Adipose tissue (tissue), 3 donors: ENCODE measurements around the gene STAC. TPM values are rescaled to one million over a fixed set of nuclear protein-coding genes. Genes with fewer than 3 reads are reported as not detected.
"Not testable (repeated sequence)": the region's sequence is repeated elsewhere in the genome, so short reads cannot be mapped to it uniquely, and the experiment has no call there.

Experiments used
- H3K27ac ChIP-seq: one replicate; pipeline ENCODE4 v1.5.1; 2013; ENCODE audit warnings: low read depth, low read length
- WGBS, 3 donors: extraction: QIAGEN DNeasy Blood & Tissue Kit; methylation state at CpG; one replicate each; pipeline ENCODE4 v1.1.7; 2013; 5-methylcytosine and 5-hydroxymethylcytosine counted together
- polyA plus RNA-seq, 3 donors: library from polyadenylated mRNA; stranded (reverse); fragments of 200-250 nt; gene quantifications; one replicate each; pipeline ENCODE4 v1.2.3, GENCODE V29; 2013
- donor health status: healthy with polysubstance abuse.
- donor health status: Bipolar disorder and iron deficiency.
- donor health status: healthy.

Gene STAC
- polyA plus RNA-seq, 3 donors: 0.08 to 1.3 (median 0.34) TPM

DNA sequence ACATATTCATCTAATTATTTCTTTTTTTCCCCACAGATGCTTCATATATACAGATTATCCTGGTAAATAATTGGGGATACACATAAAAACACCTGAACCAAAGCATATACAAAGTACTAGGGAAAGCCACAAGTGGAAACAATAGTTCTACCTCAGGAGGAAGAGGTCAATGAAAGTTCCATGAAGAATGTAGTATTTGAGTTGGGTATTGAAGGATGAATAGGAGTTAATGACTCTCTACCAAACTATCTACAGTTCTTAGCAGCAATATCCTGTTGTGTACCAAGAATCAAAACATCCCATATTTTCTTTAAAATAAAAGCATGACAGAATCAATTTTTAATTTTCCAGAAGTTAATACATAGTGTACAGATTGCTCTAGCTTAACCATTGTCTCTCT is 78.9 kb downstream of the STAC start:
- no peak overlapping the region for H3K27ac ChIP-seq

DNA sequence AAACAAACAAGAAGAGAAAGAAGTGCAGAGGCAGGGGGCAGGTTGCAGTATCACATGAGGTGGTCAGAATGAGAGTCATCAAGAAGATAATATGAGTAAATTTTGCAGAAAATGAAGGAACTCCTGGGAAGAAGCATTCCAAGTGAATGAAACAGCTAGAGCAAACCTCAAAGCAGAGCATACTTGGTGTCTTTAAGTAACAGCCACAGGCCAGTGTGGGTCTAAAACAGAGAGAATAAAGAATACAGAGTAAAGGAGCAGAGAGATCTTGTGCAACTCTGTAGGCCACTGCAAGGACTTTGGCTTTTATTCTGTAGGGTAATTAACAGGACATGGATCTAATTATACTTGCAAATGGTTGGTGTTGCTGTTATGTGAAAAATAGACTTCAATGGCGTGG is 81.3 kb downstream of the STAC start:
- 65 to 100% (median 96%) methylated on average over 1 of the region's 1 CpG for WGBS, 3 donors
- no peak overlapping the region for H3K27ac ChIP-seq

DNA sequence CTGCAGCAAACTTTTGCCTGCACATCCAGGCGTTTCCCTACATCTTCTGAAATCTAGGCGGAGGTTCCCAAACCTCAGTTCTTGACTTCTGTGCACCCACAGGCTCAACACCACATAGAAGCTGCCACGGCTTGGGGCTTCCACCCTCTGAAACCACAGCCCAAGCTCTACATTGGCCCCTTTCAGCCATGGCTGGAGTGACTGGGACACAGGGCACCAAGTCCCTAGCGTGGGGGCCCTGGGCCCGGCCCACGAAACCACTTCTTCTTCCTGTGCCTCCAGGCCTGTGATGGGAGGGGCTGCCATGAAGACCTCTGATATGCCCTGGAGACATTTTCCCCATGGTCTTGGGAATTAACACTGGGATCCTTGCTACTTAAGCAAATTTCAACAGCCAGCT is 91.7 kb downstream of the STAC start:
- not testable (repeated sequence) for H3K27ac ChIP-seq
- 74 to 84% (median 79%) methylated on average over 6 of the region's 6 CpGs for WGBS, 3 donors

DNA sequence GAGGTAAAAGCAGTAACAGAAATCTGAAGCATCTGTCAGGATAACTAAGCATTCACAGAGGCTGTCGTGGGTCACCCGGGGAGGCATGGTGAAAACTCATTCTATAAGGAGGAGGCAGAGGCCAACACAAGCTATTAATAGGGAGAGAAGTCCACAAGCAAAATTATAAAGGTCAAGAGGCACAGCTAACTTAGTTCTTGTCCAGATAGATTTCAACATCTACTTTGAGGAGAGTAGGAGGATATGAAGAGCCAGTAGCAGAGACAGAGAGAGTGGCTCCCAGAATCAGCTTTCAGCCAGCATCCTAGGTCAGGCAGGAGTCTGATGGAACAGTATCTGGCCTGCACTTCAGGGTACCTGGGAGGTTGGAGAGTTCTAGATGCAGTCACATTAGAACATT is 95.3 kb downstream of the STAC start:
- no peak overlapping the region for H3K27ac ChIP-seq
- WGBS, 3 donors: 65 to 80% (median 69%) methylated on average over 2 of the region's 2 CpGs

DNA sequence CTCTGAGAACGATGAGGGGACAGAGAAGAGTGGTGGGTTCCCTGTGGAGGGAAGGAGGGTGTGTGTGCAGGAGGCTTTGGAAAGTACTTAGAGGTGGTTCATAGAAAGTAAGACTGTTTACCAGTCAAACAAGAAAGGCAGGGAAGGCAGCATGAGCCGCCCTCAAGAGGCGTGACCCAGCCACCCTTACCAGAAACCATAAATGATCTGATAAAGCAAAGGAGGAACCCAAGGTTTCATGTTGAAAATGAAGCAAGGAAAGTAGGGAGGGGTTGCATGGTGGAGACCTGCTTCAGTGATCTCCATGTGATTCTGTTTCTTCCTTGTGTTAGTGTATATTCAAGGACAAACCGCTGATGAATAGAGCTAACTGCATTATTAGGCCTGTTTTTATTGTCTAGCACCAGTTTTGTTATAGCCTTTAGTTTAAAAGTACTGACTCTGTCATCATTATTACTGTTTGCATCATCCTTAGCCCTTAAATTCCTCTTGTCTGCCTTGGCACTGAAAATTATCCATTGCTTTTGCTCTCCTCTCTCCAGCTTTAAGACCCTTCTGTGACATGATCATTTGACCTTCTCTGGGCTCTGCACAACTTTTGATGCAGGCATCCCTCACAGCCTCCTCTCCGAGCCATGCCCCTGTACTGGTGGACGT is 96.1 kb downstream of the STAC start:
- WGBS, 3 donors: 49 to 83% (median 78%) methylated on average over 5 to 6 of the region's 6 CpGs
- H3K27ac ChIP-seq: no peak overlapping the region

DNA sequence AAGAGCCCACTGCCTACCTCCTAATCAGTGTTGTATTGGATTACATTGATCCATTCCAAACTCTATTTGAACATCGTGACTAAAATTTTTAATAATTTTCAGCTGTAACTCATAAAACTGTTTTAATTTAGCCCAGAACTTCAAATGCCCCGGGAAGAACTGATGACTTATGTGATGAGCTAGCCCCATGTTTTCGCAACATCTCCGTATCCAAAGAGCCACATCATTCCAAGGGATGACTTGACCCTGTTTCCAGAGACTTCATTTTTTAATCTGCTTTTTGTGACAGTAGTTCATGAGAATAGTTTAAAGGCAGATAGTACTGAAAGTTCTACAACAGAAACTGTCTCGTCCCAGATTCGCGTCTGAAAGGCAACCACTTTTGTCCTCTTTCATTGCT is 97.4 kb downstream of the STAC start:
- WGBS, 3 donors: 60 to 76% (median 74%) methylated on average over 7 of the region's 7 CpGs
- H3K27ac ChIP-seq: no peak overlapping the region

DNA sequence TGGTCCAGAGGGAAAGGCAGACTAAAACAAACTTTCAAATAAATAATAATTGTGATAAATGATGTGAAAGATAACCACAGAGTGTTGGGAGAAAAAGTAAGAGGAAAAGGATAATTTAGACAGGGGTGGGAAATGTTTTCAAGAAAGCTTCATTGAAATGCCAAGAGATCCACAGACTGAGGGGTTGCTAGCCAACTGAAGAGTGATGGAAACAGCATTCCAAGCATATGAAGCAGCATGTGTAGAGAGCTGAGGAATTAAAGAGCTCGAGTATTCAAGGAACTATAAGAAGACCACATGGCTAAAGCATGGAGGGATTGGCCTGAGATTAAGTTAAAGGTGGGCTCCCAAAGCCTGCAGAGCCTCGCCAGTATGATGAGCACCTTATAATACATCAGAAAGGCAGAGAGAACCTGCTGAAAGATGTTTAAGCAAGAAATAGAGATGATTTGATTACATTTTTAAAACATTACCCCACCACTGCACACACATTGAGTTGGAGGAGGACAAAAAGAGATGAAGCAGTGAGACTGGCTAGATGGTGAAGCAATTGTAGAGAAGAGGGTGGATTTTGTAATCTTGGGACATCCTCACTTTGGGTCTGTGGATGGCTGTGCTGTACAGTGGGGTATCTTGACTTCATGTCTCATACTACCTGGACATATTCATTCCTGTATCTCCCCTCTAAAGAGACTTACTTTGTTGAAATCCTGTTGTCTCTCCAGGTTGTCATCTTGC is 100.8 kb downstream of the STAC start:
- 23 to 69% (median 63%) methylated on average over 2 of the region's 2 CpGs for WGBS, 3 donors
- no peak overlapping the region for H3K27ac ChIP-seq

DNA sequence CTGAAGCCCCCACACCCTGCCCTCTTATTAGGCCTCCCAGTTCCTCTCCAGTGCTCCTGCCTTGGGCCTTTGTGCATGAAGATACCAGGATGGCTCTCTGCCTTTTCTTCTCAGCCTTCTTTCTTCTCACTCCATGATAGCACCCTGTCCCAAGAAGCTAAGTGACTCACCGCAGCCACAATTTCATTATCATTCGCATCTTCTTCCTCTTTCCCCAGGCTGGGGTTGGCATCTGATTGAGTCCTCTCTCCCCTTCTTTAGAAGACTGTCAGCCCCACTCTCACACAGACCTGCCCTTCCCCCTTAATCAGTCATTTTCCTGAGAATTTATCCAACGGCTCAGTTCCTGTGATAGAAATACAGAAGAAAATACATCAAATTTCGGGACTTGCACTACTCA is 102.0 kb downstream of the STAC start:
- H3K27ac ChIP-seq: no peak overlapping the region
- WGBS, 3 donors: 72 to 87% (median 82%) methylated on average over 4 of the region's 4 CpGs

DNA sequence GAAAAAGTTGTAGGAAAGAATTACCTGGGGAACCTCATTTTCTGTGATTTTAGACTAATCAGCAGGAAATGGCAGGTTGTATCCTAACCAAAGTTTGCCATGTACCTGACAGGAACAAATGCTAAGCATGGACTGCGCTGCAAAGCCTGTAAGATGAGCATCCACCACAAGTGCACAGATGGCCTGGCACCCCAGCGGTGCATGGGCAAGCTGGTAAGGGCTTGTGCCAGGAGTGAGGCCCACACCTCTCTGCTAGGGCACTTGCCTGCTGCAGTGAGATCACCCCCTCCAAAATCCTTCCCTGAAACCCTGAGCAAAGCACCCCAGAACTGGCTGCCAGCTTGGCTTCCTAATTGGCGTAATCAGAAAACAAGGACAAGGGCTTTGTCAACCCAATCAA is 102.6 kb downstream of the STAC start:
- no peak overlapping the region for H3K27ac ChIP-seq
- WGBS, 3 donors: 83 to 96% (median 96%) methylated on average over 3 of the region's 3 CpGs

DNA sequence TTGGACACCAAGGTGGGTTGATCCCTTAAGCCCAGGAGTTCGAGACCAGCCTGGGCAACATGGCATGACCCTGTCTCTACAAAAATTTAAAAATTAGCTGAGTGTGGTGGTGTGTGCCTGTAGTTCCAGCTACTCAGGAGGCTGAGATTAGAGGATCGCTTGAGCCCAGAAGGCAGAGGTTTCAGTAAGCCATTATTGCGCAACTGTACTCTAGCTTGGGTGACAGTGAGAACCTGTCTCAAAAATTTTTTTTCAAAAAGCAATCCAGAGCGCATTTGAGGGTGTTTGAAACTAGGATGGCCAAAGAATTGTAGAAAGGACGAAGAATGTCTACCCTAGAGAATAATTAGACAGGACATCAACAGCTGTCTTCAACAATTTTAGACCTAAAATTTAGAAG is 103.4 kb downstream of the STAC start:
- no peak overlapping the region for H3K27ac ChIP-seq
- WGBS, 3 donors: 80 to 95% (median 92%) methylated on average over 5 of the region's 5 CpGs

DNA sequence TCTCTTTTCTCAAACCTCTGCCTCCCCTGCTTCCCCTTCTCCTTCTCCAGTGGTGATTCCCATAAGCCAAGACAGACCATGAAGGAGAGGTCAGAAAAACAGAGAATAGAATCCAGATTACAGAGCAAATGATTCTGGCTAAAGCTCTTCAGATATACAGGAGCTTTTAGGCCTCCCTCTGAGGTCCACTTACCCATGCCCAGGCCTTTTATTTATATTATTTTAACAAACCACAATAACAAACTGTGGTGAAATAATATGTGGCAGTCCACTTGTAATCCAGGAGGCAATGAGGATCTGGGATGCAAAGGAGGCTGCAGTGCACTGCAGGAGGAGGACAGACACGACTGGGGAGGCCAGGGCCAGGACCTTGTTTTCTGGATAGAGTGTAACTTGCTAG is 104.1 kb downstream of the STAC start:
- no peak overlapping the region for H3K27ac ChIP-seq
- WGBS, 3 donors: 25 to 62% (median 57%) methylated on average over 1 of the region's 1 CpG

DNA sequence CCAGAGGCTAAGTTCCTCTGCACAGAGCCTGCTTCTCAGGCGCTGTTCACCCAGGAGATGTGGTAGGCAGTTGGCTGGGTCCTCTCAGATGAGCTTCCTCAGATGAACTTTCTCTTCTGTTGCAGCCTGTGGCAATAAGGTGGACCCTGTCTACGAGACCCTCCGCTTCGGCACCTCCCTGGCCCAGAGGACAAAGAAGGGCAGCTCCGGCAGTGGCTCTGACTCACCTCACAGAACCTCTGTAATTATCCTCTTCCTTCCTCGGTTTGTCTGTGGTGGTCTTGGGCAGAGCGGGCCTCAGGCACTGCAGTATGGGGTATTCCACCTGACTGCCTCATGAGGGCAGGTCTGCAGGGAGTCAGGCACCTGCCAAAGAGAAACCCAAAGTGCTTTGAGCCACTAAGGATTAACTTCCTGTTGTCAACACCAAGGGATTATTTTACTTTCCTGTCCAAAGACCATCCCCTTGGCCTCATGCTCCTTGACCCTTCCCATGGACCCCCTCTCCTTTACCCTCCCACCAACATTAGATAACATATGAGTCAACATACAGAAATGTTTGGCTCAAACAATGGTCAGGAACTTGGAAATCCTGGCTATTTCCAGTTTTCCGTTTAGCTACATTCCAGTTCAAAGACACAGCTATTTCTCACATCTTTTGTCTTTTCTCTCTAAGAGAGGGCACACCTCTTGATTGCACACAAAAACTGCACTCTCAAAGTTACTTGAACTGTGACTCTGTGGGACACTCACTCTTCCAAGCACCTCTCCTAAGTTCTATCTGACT is 105.9 kb downstream of the STAC start:
- 79 to 90% (median 88%) methylated on average over 8 of the region's 8 CpGs for WGBS, 3 donors
- no peak overlapping the region for H3K27ac ChIP-seq

DNA sequence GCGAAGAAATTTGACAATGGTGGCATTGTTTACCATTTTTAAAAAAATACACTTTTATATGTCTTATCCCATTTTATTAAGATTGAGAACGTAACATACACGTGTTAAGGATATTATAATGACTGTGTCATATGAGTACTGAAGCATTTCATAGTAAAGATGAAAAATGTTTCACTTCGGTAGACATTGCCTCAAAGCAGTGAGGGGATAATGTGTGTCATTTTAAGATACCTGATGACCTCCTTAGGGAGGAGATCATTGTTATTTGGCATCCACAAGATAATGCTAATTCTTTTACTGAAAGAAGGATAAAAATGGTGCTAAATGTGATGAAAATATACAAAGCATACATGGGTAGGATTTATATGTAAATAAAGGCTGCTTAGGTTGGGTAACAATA is 107.3 kb downstream of the STAC start:
- 77 to 93% (median 91%) methylated on average over 4 of the region's 4 CpGs for WGBS, 3 donors
- no peak overlapping the region for H3K27ac ChIP-seq

DNA sequence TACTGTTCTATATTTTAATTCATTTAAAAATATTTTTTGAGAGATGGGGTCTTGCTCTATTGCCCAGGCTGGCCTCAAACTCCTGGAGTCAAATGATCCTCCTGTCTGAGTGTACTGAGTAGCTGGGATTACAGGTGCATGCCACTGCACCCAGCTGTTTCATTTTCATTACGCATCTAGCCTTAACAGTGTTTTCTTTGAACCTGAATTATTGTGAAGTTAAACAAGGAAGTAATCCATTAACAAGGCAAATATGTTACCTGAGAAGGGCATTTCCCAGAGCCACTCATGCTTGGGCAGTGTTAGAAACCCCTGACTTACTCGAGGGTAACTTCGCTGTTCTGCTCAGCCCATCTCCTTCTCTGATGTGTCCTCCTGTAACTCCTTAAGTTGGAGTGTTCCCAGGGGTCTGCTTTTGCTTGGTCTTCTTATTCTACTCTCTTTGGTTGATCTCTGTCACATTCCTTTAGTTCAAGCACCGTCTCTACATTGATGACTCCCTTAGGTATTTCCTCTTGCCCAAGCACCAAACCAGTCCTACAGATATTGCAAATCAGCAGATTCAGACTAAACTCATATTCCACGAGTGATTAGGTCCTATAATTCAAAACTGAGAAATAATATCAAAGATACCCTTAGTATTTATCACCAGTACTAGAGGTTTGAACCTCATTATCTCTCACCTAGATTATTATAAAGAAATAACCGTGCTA is 107.9 kb downstream of the STAC start:
- WGBS, 3 donors: 52 to 85% (median 84%) methylated on average over 6 of the region's 6 CpGs
- H3K27ac ChIP-seq: no peak overlapping the region

DNA sequence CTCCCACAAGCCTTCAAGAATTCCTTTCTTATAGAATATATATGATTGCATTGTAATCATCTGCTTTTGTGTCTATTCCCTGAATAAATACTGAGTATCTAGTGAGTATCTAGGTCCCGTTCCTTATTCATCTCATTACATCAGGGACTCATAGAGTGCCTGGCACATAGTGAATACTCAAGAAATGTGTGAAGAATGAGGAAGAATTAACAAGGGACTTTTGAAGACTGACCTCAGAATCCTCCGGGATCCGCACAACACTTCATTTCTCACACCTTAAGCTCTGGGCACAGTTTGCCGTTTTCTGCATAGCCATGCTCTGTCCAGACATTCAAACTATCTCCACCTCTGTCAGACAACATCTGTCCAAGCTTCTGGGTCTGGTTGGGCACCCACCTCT is 108.8 kb downstream of the STAC start:
- WGBS, 3 donors: 80 to 92% (median 88%) methylated on average over 4 of the region's 4 CpGs

DNA sequence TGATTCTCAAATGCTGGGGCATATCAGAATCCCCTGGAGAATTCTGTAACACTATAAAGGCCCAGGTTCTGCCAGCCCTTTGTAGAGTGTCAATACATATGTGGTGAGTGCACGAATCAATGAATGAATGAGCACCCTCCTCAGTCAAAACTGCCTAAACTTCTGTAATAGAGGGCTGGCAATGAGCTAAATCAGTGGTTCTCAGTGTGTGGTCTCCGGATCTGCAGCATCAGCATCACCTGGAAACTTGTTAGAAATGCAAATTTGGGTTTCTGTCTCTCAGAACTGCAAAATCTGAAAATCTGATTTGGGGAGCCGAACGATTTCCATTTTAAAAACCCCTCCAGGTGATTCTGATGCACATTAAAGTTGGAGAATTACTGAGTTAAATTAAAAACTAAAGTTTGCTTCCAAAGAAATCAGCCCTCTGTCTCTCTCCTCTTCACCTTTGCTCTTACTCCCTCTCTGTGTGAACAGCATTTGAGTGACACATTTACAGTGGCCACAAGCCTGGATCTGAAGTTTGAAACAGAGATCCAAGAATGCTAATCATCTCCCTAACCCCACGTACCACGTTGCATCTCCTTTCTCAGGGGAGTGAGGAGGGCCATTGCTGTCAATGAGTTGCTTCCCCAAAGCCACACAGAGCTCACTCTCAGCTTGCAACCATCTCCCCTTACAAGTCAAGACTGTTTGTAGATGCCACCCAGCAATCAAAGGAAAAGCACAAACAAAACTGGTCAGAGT is 109.5 kb downstream of the STAC start:
- H3K27ac ChIP-seq: no peak overlapping the region
- 61 to 79% (median 73%) methylated on average over 6 of the region's 6 CpGs for WGBS, 3 donors

More for the DNA sequence above, 108.8 kb downstream of the STAC start:
- no peak overlapping the region for H3K27ac ChIP-seq

DNA sequence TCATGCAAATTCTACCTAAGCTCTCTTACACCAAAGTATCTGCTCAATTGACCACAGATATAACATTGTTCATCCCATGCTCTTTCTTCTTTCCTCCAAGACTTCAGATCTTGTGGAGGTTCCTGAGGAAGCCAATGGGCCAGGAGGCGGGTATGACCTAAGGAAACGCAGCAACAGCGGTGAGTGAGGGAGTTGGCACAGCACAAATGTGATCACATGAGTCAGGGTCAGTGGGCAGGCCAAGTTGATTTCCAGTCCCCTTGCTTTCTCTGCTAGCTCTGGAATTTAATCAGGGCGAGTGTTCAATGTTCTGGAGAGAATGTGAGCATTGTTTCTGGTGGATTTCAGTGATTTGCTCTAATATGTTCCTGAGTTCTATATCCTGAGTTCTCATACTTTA is 112.7 kb downstream of the STAC start:
- no peak overlapping the region for H3K27ac ChIP-seq
- WGBS, 3 donors: 72 to 92% (median 92%) methylated on average over 4 of the region's 4 CpGs

DNA sequence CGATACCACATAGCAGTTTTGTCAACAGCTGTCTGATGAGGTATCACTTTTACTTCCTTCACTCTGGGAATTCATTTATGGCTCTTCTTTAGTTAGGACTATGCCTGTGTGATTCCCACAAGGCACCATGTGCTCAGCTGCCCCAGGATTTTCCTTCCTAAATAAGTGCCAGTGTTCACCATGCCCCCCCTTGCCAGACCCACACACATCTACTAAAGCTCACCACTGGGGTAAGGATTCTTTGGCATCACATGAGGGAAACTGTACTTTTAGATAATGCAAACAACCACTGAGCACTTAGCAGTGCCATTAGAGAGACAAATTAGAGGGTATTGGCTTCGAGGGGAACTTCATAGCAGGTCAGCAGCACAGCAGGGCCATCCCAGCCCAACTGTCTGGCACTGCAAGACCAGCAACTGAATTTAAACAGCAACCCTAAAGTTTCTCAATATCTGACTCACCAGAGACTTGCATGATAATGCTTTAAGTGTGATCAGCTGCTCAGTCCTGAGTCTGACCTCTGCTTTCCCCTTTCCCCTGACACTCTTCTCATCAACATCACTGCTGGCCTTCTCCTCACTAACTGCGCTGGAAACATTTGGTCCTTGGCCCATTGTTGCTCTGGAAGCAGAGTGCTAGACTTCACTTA is 114.3 kb downstream of the STAC start:
- 52 to 62% (median 55%) methylated on average over 3 of the region's 3 CpGs for WGBS, 3 donors
- no peak overlapping the region for H3K27ac ChIP-seq
